Vagina (tissue), 2 donors: ENCODE results near the gene TMC3. TPM values are rescaled to one million over a fixed set of nuclear protein-coding genes. Genes with fewer than 3 reads are reported as not detected.
A peak's percentile ranks its signal among the peaks of the same experiment; 100 is the strongest.

Experiments
- DNase-seq, 2 donors: peaks; one replicate each; pipeline ENCODE4 v3.0.0-alpha.2; 2017; ENCODE audit errors: extremely low spot score in 2 of 2
- H3K27ac ChIP-seq: fragments of 200-600 bp; sonication (generic); one replicate; pipeline ENCODE4 v1.5.1; 2019
- H3K27me3 ChIP-seq: fragments of 200-600 bp; sonication (generic); one replicate; pipeline ENCODE4 v1.5.1; 2019
- H3K36me3 ChIP-seq, 2 donors: fragments of 200-600 bp; sonication (generic); one replicate each; pipeline ENCODE4 v1.5.1; 2017 to 2019
- H3K4me1 ChIP-seq: fragments of 200-600 bp; sonication (generic); one replicate; pipeline ENCODE4 v1.5.1; 2019
- H3K4me3 ChIP-seq, 2 donors: fragments of 200-600 bp; sonication (generic); 1 replicate in 1 of 2; 2 replicates in 1 of 2; pipeline ENCODE4 v1.5.1; 2016 to 2019
- H3K9me3 ChIP-seq: fragments of 200-600 bp; sonication (generic); one replicate; pipeline ENCODE4 v1.5.1; 2019
- CTCF ChIP-seq, 3 experiments: fragments of 450-650 bp in 2 of 3; fragments of 200-600 bp in 1 of 3; sonication (generic) in 1 of 3; IDR thresholded peaks; one replicate each; pipeline ENCODE4 v1.5.1; 2017 to 2019; ENCODE audit warnings: antibody characterized with exemption in 3 of 3, mild to moderate bottlenecking in 2 of 3, moderate library complexity in 2 of 3
- POLR2A ChIP-seq, 2 donors: fragments of 450-650 bp; IDR thresholded peaks; one replicate each; pipeline ENCODE4 v1.6.1; 2017; ENCODE audit warnings: antibody characterized with exemption in 2 of 2, mild to moderate bottlenecking in 2 of 2, moderate library complexity in 2 of 2
- POLR2AphosphoS5 ChIP-seq, 2 donors: sonication (generic); formaldehyde crosslinking; IDR thresholded peaks; one replicate each; pipeline ENCODE4 v1.9.0; 2017; ENCODE audit warnings: antibody characterized with exemption in 2 of 2, mild to moderate bottlenecking in 2 of 2, low read depth in 1 of 2; ENCODE audit not compliant: insufficient read depth in 1 of 2
- intact Hi-C: fragments of 100-400 bp; cut with DNase I; formaldehyde crosslinking; loops from one replicate; pipeline ENCODE4 v1.15.1; 2023
- total RNA-seq: library from RNA; depleted of rRNA; stranded (reverse); fragments of >200 nt; gene quantifications from one replicate; pipeline ENCODE4 v1.2.3, GENCODE V29; 2016

Gene TMC3
- total RNA-seq, 1 donor from 2014 or later, result 2.7 TPM

- no peak overlapping the region for H3K27ac ChIP-seq
- peaks cover 0 to 5% of the 10 kb centered on the region in 2 donors for H3K36me3 ChIP-seq
- H3K4me3 ChIP-seq, result no peak overlapping the region
- intact Hi-C loops, result no loop called here
- H3K27me3 ChIP-seq, result no peaks in the 10 kb centered on the region
- no peaks in the 10 kb centered on the region for H3K9me3 ChIP-seq
- TF ChIP-seq POLR2A (IDR thresholded peaks at IDR 0.05) (no peak), CTCF (IDR thresholded peaks at IDR 0.05) (no peak), POLR2AphosphoS5 (IDR thresholded peaks at IDR 0.05; ENCODE audit: insufficient read depth in 1 of 2, low read depth in 1 of 2) (no peak)
- no peak for DNase-seq
- peaks cover 3% of the 10 kb centered on the region for H3K4me1 ChIP-seq
These were observed 88.6 kb downstream of the TMC3 start for GRCh38 chr15:81285461-81285860.

- intact Hi-C loops, result no loop called here
- Histone ChIP-seq H3K36me3 (peaks cover 0 to 5% of the 10 kb centered on the region in 2 donors), H3K9me3 (no peaks in the 10 kb centered on the region), H3K4me3 (no peak overlapping the region), H3K27me3 (no peaks in the 10 kb centered on the region), H3K4me1 (peaks cover 13% of the 10 kb centered on the region), H3K27ac (no peak overlapping the region)
- no peak for DNase-seq
- no peak for TF ChIP-seq POLR2A (IDR thresholded peaks at IDR 0.05)
- TF ChIP-seq CTCF (IDR thresholded peaks at IDR 0.05), result no peak
- no peak for TF ChIP-seq POLR2AphosphoS5 (IDR thresholded peaks at IDR 0.05; ENCODE audit: insufficient read depth in 1 of 2, low read depth in 1 of 2)
These were observed 89.6 kb downstream of the TMC3 start for GRCh38 chr15:81284256-81285031.

GRCh38 chr15:81282911-81283310 is 91.1 kb downstream of the TMC3 start:
- Histone ChIP-seq H3K4me1 (peaks cover 14% of the 10 kb centered on the region), H3K36me3 (peaks cover 0 to 4% of the 10 kb centered on the region in 2 donors), H3K4me3 (no peak overlapping the region), H3K9me3 (no peaks in the 10 kb centered on the region), H3K27ac (no peak overlapping the region), H3K27me3 (no peaks in the 10 kb centered on the region)
- intact Hi-C loops, result no loop called here
- DNase-seq, result no peak
- TF ChIP-seq POLR2A (IDR thresholded peaks at IDR 0.05) (no peak), POLR2AphosphoS5 (IDR thresholded peaks at IDR 0.05; ENCODE audit: insufficient read depth in 1 of 2, low read depth in 1 of 2) (no peak), CTCF (IDR thresholded peaks at IDR 0.05) (no peak)

DNA sequence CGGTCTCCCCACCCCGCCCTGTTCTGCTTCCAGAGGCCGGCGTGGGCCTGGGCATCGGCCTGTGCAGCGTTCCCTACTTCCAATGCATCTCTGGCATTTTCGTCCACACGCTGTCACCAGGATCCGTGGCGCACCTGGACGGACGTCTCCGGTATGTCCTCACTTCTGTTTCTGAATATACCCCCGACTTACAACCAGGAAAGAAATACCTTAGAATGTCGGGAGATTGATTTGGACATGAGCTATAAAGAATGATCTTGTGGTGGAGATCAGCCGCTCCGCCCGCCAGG is 91.5 kb downstream of the TMC3 start:
- Histone ChIP-seq H3K27me3 (no peaks in the 10 kb centered on the region), H3K36me3 (no peaks in the 10 kb centered on the region), H3K4me1 (peaks cover 14% of the 10 kb centered on the region), H3K27ac (no peak overlapping the region), H3K4me3 (no peak overlapping the region), H3K9me3 (no peaks in the 10 kb centered on the region)
- intact Hi-C loops, result no loop called here
- DNase-seq, result no peak
- TF ChIP-seq POLR2A (IDR thresholded peaks at IDR 0.05) (no peak), CTCF (IDR thresholded peaks at IDR 0.05) (no peak), POLR2AphosphoS5 (IDR thresholded peaks at IDR 0.05; ENCODE audit: insufficient read depth in 1 of 2, low read depth in 1 of 2) (no peak)

GRCh38 chr15:81281766-81282605 is 92.0 kb downstream of the TMC3 start:
- no peak overlapping the region for H3K4me3 ChIP-seq
- no peaks in the 10 kb centered on the region for H3K9me3 ChIP-seq
- H3K36me3 ChIP-seq, result no peaks in the 10 kb centered on the region
- no peak for TF ChIP-seq POLR2AphosphoS5 (IDR thresholded peaks at IDR 0.05; ENCODE audit: insufficient read depth in 1 of 2, low read depth in 1 of 2)
- no peak for TF ChIP-seq CTCF (IDR thresholded peaks at IDR 0.05)
- no peak for TF ChIP-seq POLR2A (IDR thresholded peaks at IDR 0.05)
- peak in 1 of 2 donors; percentile 77 for DNase-seq
- peaks cover 14% of the 10 kb centered on the region for H3K4me1 ChIP-seq
- no peak overlapping the region for H3K27ac ChIP-seq
- H3K27me3 ChIP-seq, result no peaks in the 10 kb centered on the region
- intact Hi-C loops, result no loop called here
